ENCODE data around the gene RAB27A.
"Not testable (repeated sequence)": the region's sequence is repeated elsewhere in the genome, so short reads cannot be mapped to it uniquely, and the experiment has no call there.

The RAB27A gene

DNA sequence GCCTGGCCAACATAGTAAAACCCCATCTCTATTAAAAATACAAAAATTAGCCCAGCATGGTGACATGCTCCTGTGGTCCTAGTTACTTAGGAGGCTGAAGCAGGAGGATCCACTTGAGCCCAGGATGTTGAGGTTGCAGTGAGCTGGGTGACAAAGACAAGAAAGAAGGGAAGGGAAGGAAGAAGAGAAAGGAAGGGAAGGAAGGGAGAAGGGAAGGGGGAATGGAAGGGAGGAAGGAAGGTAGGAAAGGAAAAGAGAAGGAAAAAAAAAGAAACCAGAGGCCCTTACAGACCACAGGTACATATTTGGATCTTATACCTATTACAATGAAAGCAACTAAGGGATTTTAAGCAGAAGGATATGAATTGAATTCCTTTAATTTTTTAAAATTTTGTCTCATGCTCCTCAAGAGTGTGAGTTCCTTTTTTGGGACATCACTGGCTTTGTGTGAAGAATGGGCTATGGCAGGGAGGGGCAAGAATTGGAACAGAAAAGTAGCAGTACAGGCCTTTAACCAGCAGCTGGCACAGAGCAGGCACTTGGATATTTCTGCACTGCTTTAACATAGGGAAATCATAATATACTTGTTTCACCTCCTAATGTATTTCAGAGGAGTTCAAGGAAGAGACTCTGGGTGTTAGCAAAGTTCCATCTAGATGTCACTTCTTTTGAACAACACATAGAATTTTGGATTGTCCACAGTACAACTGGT, 7.9 kb downstream of the RAB27A start:
- no peak for DNase-seq

DNA sequence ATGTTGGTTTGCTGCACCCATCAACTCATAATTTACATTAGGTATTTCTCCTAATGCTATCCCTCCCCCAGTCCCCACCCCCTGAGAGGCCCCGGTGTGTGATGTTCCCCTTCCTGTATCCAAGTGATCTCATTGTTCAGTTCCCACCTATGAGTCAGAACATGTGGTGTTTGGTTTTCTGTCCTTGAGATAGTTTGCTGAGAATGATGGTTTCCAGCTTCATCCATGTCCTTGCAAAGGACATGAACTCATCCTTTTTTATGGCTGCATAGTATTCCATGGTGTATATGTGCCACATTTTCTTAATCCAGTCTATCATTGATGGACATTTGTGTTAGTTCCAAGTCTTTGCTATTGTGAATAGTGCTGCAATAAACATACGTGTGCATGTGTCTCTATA, 9.0 kb downstream of the RAB27A start:
- DNase-seq = peak; percentile 34

GRCh38 chr15:55279746-55280351, 9.8 kb downstream of the RAB27A start:
- peak; percentile 73 for DNase-seq

DNA sequence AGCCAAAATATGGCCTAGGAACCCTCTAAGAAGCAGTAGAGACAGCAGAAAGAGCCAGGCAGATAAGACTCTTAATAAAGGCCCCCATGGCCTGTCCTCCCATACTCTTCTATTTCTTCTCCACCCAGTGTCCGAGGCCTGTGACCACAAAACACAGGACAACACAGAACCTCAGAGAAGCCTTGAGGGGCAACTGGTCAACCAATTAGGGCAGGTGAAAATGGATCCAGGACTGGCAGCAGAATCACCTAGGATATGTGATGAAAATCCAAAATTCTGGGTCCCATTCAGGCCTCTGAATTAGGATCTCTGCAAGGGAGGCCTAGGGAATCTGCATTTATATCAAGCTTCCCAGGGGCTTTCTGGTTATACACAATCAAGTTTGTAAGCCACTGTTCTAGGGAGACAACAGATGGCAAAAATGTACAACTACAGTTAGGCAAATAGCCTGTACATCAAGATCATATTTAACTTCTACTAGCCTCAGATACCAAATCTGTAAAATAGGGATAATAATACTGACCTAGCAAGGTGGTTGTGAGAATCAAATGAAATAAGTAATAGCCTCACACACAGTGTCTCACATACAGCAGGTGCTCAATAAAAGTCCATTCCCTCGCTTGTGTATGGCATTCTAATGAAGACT, 10.4 kb downstream of the RAB27A start:
- DNase-seq = no peak

- DNase-seq = no peak
Measured at GRCh38 chr15:55277715-55278114, 11.9 kb downstream of the RAB27A start.

GRCh38 chr15:55277116-55277564, 12.5 kb downstream of the RAB27A start:
- peak; percentile 63 for DNase-seq

DNA sequence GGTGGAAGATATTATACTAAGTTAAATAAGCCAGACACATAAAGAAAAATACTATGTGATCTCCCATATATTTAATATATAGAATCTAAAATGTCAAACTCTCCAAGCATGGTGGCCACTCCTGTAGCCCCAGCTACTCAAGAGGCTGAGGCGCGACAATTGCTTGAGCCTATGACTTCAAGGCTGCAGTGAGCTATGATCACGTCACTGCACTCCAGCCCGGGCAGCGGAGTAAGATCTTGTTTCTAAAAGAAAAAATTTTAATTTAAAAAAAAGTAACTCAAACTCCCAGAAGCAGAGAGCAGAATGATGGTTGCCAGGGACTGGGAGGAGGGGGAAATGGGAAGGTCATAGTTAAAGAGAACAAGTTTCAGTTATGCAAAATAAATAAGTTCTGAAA, 13.3 kb downstream of the RAB27A start:
- DNase-seq = no peak

GRCh38 chr15:55270291-55270690, 19.3 kb downstream of the RAB27A start:
- no peak for DNase-seq

GRCh38 chr15:55268176-55268695, 21.4 kb downstream of the RAB27A start:
- no peak for DNase-seq

GRCh38 chr15:55267401-55268175, 22.0 kb downstream of the RAB27A start:
- DNase-seq = peak; percentile 63

- DNase-seq = no peak
Measured at GRCh38 chr15:55266547-55266946, 23.1 kb downstream of the RAB27A start.

DNA sequence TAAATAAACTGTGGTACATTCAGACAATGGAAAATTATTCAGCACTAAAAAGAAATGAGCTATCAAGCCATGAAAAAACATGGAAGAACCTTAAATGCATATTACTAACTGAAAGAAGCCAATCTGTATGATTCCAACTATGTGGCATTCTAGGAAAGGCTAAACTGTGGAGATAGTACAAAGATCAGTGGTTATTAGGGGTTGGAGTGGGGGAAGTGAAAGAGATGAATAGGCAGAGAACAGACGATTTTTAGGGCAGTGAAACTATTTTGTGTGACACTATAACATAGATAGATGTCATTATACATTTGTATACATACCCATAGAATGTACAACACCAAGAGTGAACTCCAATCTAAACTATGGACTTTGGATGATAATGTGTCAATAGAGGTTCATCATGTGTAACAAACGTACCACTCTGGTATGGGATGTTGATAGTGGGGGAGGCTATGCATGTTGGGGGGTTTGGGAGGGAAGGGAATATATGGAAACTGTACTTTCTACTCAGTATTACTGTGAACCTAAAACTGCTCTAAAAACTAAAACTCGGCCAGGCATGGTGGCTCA, 29.0 kb downstream of the RAB27A start:
- DNase-seq = no peak

GRCh38 chr15:55257938-55258337, 31.7 kb downstream of the RAB27A start:
- no peak for DNase-seq

- no peak for DNase-seq
Measured at GRCh38 chr15:55257012-55257670, 32.5 kb downstream of the RAB27A start.

- DNase-seq = no peak
Measured at GRCh38 chr15:55256281-55257011, 33.2 kb downstream of the RAB27A start.

GRCh38 chr15:55255714-55256113, 33.9 kb downstream of the RAB27A start:
- no peak for DNase-seq

DNA sequence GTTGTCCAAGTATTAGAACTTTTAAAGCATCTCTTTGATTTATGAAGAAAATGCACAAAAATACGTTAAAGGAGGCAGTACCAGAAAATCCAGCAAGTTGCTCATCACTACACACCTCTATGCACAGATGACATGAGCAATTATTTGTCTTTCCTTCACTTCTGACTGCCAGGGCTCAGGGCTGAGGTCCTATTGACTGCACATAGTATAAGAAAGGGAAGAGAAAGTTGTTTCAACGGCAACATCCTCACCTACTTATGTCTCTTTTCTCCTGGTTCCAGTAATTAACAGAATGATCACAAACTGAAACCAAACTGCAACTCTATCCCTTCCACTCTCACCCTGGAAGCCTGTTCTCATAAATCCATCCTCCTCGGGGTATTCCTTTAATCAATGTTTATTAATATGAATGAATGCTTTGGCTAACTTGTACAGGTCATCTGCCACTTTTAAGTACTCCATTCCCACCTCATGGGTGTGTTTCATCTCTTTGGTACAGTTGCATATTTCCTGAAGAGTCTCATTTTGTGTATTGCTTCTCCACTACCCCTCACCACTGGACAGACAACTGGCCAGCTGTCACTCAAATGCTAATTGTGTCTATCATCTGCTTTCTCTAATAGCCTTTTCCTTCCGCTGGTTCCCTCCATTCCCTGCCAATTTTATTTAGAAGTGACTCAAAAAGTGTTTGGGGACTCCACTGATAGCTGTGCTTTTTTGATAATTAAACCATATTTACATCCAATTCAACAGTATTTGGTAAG, 34.5 kb downstream of the RAB27A start:
- DNase-seq = no peak

DNA sequence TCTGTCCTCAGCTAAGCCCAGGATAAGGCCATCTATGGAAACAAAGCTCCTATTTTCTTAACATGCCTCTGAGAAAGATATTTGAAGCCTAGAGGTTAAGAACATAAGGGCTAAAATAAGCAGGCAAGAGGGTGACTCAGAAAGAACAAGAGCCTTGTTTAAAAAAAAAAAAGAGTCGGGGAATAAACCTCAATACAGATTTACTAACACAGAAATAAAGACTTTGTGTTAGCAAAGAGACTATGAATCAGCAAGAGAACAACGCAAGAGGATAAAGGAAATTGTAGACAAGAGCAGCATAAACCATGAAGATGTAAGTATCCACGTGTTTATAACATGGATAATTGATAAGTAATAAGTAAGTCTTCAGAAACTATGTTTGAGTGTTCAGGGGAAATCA, 36.0 kb downstream of the RAB27A start:
- DNase-seq = no peak

DNA sequence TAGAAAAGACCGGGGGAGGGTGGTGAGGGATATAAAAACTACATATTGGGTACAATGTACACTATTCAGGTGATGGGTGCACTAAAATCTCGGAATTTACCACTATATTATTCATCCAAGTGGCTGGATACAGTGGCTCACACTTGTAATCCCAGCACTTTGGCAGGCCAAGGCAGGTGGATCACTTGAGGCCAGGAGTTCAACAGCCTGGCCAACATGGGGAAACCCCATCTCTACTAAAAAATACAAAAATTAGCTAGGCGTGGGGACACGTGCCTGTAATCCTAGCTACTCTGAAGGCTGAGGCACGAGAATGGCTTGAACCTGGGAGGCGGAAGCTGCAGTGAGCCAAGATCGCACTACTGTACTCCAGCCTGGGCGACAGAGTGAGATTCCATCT, 37.4 kb downstream of the RAB27A start:
- DNase-seq = not testable (repeated sequence)

- DNase-seq = no peak
Measured at GRCh38 chr15:55250941-55251340, 38.7 kb downstream of the RAB27A start.

DNA sequence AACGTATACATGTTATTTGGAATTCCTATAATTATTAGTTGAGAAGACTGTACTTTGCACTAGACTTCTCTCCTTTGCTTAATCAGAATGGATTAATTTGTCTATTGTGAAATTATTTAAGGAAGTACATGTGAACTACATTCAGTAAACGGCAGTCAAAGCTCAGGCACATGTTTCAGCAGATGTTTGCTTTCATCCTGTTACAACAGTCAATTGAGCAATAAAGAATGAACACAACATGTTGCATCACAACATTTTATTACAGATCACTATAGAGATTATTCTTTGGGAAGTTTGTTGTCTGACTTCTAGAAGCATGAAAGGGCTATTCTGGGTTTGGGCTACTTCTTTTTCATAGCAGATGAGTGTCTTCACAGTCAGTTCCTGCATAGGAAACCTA, 39.2 kb downstream of the RAB27A start:
- no peak for DNase-seq
